NK-92 (cell line): Measurements from ENCODE around the gene KRTAP24-1.

Source experiments
- DNase-seq: peaks from one replicate; lab custom pipeline; 2025; ENCODE audit not compliant: unreplicated experiment; lab: John Stamatoyannopoulos, UW

The KRTAP24-1 gene

GRCh38 chr21:30234643-30235042 lies 48.1 kb downstream of the KRTAP24-1 start:
- DNase-seq, result no peak

- DNase-seq, result no peak
These were observed 48.7 kb downstream of the KRTAP24-1 start for GRCh38 chr21:30234050-30234449.

DNA sequence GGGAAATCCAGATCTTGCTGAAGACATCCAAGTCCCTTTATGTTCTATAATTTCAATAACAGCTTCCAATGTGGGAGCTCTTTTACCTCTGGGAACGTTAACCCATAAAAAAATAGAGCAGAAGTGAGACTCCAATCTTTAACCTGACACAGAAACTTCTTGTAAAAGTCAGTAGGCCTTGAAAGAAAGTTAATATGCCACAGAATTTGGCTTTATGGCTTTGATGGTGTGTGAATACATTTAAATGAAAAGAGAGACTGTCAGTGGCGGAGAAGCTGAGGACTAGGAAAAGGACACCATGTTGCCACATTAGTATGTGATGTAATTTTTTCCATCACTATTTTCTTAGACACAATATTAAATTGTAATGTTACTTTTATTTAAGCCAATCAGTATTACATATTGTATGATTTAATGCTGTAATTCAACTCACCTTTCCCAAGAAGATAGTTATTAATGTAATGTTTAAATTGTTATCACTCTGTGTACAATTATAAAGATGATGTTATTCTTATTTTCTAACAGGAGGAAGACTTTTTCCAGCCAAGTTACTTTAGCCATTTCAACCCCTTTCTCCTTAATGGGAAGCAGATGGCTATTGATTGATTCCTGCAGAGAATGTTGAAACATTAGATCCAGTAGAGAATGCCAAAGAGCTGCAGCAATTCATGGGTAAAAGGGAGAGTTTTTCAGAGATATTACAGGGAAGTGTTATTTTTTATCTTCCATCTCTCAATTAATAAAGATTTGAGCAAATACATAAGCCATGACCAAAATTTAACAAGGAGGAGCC lies 49.3 kb downstream of the KRTAP24-1 start:
- no peak for DNase-seq

GRCh38 chr21:30232011-30232410 lies 50.7 kb downstream of the KRTAP24-1 start:
- no peak for DNase-seq
